Kidney epithelial cell (primary cell): ENCODE measurements around the gene RSPRY1. TPM values are rescaled to one million over a fixed set of nuclear protein-coding genes. Genes with fewer than 3 reads are reported as not detected.

Experiments used
- DNase-seq: peaks from one replicate; pipeline ENCODE4 v3.0.0-alpha.2; 2010; ENCODE audit warnings: low read depth
- H3K27me3 ChIP-seq: 2 replicates; pipeline ENCODE4 v1.6.0; 2011; ENCODE audit warnings: low read length; ENCODE audit not compliant: control insufficient read depth, insufficient read depth
- H3K36me3 ChIP-seq: 2 replicates; pipeline ENCODE4 v1.5.1; 2011; ENCODE audit warnings: low read length; ENCODE audit not compliant: control insufficient read depth, insufficient read depth
- H3K4me3 ChIP-seq: 2 replicates; pipeline ENCODE4 v1.5.1; 2011; ENCODE audit warnings: low read depth, mild to moderate bottlenecking, control low read depth, low read length
- total RNA-seq: library from RNA; depleted of rRNA; stranded (reverse); fragments of >200 nt; gene quantifications from 2 replicates; pipeline ENCODE4 v1.2.3, GENCODE V29; 2015
- TF ChIP-seq, protein P1 (sequence below): IDR thresholded peaks from 2 replicates; pipeline ENCODE4 v1.5.1; 2011; ENCODE audit warnings: mild to moderate bottlenecking, moderate library complexity, low read length, control low read depth, inconsistent platforms; ENCODE audit not compliant: insufficient read depth, poor library complexity, severe bottlenecking

Gene RSPRY1
- total RNA-seq, 1 donor from 2014 or later, result 42.7 TPM

DNA sequence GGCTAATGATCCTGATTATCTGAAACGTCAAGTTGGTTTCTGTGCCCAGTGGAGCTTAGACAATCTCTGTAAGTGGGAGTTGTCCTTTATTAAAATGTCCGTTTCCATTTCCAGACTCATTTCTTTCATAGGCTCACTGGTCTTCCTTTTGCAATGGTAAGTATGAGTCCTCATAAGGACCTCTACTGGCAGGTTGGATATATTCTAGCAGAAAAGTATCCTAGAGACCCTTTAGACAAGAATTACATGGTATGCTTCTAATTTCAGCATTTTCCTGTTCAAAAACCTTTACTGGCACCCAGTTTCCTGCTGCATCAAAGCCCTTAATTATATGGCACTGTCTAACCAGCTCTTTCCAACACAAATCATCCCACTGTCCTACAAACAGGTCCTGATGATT is 30.8 kb downstream of the RSPRY1 start:
- TF ChIP-seq, protein P1, sequence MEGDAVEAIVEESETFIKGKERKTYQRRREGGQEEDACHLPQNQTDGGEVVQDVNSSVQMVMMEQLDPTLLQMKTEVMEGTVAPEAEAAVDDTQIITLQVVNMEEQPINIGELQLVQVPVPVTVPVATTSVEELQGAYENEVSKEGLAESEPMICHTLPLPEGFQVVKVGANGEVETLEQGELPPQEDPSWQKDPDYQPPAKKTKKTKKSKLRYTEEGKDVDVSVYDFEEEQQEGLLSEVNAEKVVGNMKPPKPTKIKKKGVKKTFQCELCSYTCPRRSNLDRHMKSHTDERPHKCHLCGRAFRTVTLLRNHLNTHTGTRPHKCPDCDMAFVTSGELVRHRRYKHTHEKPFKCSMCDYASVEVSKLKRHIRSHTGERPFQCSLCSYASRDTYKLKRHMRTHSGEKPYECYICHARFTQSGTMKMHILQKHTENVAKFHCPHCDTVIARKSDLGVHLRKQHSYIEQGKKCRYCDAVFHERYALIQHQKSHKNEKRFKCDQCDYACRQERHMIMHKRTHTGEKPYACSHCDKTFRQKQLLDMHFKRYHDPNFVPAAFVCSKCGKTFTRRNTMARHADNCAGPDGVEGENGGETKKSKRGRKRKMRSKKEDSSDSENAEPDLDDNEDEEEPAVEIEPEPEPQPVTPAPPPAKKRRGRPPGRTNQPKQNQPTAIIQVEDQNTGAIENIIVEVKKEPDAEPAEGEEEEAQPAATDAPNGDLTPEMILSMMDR, result no peak
- peaks cover 1% of the 10 kb centered on the region for H3K36me3 ChIP-seq
- H3K4me3 ChIP-seq, result no peak overlapping the region
- DNase-seq, result no peak
- no peaks in the 10 kb centered on the region for H3K27me3 ChIP-seq

DNA sequence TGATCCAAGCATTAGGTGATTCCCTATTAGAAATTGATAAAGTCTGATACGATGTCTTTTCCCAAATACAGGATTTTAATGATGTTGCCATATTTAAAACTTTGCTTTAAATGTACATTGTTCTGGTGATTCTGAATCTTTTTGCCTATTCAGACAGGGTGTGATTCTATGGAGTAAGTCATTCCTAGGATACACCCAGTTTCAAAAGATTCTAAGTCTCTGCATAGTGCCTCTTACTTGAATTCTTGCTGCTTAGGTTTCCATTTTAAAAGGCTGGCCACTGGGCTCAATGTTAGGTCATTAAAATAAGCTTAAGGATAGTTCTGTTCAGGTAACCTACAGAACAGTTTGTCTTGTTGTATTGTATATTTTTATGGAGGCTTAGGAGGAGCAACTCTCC is 36.9 kb downstream of the RSPRY1 start:
- no peak for DNase-seq
- H3K36me3 ChIP-seq, result peaks cover 4% of the 10 kb centered on the region

DNA sequence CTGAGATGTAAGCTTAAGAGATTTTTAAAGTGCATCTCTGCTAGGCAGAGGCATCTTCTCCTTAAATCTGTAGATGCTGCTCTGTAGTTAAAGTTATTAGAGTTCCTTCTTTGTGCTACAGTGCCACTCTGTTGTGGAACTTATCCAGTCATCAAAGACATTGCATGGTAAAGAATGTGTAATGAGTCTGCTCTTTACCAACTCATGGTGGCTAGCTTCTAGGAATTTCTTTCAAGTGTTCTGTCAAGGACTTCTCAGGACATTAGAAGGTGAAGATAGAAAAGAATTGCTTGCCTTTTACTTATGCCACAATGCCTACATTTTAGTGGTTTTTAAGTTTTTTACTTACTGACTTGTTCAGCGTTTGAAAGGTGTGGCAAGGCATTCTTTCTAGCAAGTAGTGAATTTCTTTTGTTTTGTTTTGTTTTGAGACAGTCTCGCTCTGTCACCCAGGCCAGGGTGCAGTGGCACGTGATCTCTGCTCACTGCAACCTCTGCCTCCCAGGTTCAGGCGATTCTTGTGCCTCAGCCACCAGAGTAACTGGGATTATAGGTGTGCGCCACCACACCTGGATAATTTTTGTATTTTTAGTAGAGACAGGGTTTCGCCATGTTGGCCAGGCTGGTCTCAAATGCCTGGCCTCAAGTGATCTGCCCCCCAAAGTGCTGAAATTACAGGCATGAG is 38.7 kb downstream of the RSPRY1 start:
- TF ChIP-seq, protein P1, result no peak
- DNase-seq, result no peak
- peaks cover 4% of the 10 kb centered on the region for H3K36me3 ChIP-seq

More for the DNA sequence above, 36.9 kb downstream of the RSPRY1 start:
- TF ChIP-seq, protein P1, result no peak
- Histone ChIP-seq H3K27me3 (no peaks in the 10 kb centered on the region), H3K4me3 (no peak overlapping the region)

DNA sequence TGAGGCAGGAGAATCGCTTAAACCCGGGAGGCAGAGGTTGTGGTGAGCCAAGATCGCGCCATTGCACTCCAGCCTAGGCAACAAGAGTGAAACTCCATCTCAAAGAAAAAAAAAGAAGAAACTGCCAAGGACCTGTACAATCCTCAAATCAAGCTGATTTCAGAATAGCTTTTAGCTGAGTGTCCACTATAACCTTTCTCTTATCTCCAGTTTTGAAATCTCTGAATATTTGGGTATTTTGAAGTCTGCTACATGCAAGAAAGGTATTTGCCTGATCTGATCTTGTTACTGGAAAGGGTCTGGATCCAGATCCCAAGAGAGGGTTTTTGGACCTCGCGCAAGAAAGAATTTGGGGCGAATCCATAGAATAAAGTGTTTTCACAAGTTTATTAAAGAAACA is 39.8 kb downstream of the RSPRY1 start:
- Histone ChIP-seq H3K4me3 (no peak overlapping the region), H3K36me3 (peaks cover 4% of the 10 kb centered on the region), H3K27me3 (no peaks in the 10 kb centered on the region)
- TF ChIP-seq, protein P1, result no peak
- DNase-seq, result no peak

More for the DNA sequence above, 38.7 kb downstream of the RSPRY1 start:
- Histone ChIP-seq H3K27me3 (no peaks in the 10 kb centered on the region), H3K4me3 (no peak overlapping the region)

DNA sequence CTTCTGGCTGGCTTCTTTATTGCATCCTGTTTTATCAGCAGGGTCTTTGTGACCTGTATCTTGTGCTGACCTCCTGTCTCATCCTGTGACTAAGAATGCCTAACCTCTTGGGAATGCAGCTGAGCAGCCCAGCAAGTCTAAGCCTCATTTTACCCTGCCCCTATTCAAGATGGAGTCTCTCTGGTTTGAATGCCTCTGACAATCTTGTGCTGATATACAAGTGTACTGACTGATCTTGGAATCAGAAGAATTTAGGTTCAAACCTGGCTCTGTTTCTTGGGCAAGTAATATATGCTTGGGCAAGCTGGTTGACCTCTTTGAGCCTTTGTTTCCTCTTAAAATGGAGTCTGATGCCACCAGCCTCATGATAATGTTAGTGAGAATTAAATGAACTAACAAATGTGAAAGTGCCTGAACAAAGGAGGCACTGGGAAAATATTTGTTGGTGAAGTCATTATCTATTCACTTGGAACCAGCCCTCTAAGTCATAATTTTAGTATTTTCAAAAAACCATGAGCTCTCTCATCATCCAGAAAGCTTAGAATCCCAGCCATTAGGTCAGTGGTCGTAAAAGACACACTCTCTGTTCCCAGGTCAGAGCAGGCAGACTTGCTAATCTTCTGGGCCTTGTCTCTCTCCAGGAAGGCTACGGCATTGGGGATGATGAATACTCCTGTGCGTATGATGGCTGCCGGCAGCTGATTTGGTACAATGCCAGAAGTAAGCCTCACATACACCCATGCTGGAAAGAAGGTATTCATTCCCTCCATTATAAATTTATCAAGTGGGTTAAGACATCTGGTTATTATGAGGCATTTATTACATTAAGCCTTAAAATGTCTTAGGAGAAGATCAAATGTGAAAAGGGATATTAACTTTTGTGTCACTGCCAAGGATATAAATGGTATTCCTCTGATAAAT is 40.8 kb downstream of the RSPRY1 start:
- Histone ChIP-seq H3K4me3 (no peak overlapping the region), H3K27me3 (no peaks in the 10 kb centered on the region), H3K36me3 (peaks cover 4% of the 10 kb centered on the region)
- DNase-seq, result no peak
- TF ChIP-seq, protein P1, result no peak
